Omental fat pad (tissue), 4 donors: ENCODE results near the gene AKNA. TPM values are rescaled to one million over a fixed set of nuclear protein-coding genes. Genes with fewer than 3 reads are reported as not detected.

Experiments
- ATAC-seq: fragments of 150-250 bp; one replicate; pipeline ENCODE4 v1.9.1; 2016; ENCODE audit warnings: mild to moderate bottlenecking, moderate library complexity; ENCODE audit not compliant: low FRiP score
- DNase-seq: peaks from one replicate; pipeline ENCODE4 v3.0.0-alpha.2; 2019; ENCODE audit warnings: low spot score
- total RNA-seq, 4 donors: library from RNA; depleted of rRNA; stranded (reverse); fragments of >200 nt; gene quantifications; one replicate each; pipeline ENCODE4 v1.1.0, GENCODE V29; 2016
- TF ChIP-seq, protein P1 (sequence below), 3 donors: fragments of 450-650 bp; IDR thresholded peaks; one replicate each; pipeline ENCODE4 v1.5.1; 2016 to 2017; ENCODE audit warnings: antibody characterized with exemption in 3 of 3, mild to moderate bottlenecking in 3 of 3, moderate library complexity in 2 of 3

Gene AKNA
- total RNA-seq, 4 donors from 2014 or later, result 22.6 to 86.1 (median 71.5) TPM

DNA sequence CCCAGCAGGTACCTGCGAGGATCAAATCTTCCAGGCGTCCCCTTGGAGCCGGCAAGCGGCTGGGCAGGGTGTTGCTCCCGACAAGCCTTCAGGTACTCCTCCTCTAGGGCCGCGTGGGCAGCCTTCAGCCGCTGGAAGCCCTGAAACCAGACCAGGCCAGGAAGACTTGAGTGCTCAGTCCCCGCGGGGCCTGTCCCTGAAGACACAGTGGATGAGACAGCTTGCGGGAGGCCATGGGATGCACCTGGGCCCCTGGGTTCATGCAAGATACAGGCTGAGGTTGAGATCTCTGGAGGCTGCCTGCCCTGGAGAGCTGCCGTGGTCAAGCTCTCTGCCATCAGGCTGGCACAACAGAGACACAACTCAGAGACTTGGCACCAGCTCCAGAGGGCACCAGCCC, 25.4 kb downstream of the AKNA start:
- TF ChIP-seq, protein P1, sequence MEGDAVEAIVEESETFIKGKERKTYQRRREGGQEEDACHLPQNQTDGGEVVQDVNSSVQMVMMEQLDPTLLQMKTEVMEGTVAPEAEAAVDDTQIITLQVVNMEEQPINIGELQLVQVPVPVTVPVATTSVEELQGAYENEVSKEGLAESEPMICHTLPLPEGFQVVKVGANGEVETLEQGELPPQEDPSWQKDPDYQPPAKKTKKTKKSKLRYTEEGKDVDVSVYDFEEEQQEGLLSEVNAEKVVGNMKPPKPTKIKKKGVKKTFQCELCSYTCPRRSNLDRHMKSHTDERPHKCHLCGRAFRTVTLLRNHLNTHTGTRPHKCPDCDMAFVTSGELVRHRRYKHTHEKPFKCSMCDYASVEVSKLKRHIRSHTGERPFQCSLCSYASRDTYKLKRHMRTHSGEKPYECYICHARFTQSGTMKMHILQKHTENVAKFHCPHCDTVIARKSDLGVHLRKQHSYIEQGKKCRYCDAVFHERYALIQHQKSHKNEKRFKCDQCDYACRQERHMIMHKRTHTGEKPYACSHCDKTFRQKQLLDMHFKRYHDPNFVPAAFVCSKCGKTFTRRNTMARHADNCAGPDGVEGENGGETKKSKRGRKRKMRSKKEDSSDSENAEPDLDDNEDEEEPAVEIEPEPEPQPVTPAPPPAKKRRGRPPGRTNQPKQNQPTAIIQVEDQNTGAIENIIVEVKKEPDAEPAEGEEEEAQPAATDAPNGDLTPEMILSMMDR (IDR thresholded peaks at IDR 0.05), result no peak
- no peak for DNase-seq
- no peak for ATAC-seq

DNA sequence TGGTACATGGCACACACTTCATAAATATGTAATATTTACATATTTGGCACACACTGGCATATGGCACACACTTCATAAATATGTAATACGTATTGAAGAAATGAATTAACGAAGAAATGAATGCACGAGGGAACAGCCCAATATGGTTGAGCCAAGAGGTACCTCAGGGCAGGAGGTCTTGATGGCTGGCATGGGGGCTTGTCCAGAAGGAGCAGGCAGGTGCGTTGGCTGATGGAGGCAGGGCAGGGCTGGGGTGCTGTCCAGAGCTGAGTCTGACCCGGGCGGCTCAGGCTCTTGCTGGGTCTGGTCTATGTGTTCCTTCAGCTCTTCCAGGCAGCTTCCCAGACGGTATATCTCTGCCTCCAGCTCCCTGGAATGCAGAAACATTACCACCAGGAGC, 26.2 kb downstream of the AKNA start:
- TF ChIP-seq, protein P1 (IDR thresholded peaks at IDR 0.05), result no peak
- DNase-seq, result no peak
- no peak for ATAC-seq

DNA sequence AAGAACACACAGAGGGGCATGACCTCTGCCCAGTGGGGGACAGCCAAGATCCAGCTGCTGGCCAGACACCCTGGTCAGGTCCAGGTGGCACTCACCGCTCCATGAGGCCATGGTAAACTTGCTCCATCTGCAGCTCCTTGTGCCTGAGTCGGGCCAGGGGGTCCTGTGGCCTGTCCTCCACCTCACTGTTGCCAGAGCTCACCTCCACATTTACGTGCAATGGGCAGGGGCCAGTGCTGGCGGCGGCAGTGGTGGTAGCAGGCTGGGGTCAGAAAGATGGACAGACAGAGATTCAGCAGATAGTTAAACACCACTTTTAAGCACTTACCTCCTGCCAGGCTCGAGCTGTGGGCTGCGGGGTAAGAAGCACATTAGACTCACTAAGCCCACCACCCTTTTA, 28.0 kb downstream of the AKNA start:
- TF ChIP-seq, protein P1 (IDR thresholded peaks at IDR 0.05), result no peak
- ATAC-seq (no peak), DNase-seq (no peak)

- TF ChIP-seq, protein P1 (IDR thresholded peaks at IDR 0.05), result no peak
- DNase-seq (no peak), ATAC-seq (no peak)
Measured at GRCh38 chr9:114357911-114358328, 29.9 kb downstream of the AKNA start.

GRCh38 chr9:114357360-114357759, 30.4 kb downstream of the AKNA start:
- TF ChIP-seq, protein P1 (IDR thresholded peaks at IDR 0.05), result no peak
- ATAC-seq (no peak), DNase-seq (no peak)

- DNase-seq, result no peak
- no peak for ATAC-seq
- TF ChIP-seq, protein P1 (IDR thresholded peaks at IDR 0.05), result no peak
Measured at GRCh38 chr9:114356792-114357191, 31.0 kb downstream of the AKNA start.

- no peak for ATAC-seq
Measured at GRCh38 chr9:114355821-114356220, 32.0 kb downstream of the AKNA start.

More at GRCh38 chr9:114355821-114356220, 32.0 kb downstream of the AKNA start:
- DNase-seq, result no peak
- TF ChIP-seq, protein P1 (IDR thresholded peaks at IDR 0.05), result no peak
